Measurements from ENCODE around the gene GAPVD1.

GAPVD1 gene

GRCh38 chr9:125241863-125242739 is 19.5 kb upstream of the GAPVD1 start:
- no peaks in the 10 kb centered on the region for H3K27me3 ChIP-seq (ENCODE audit: insufficient read depth, low read length)
- H3K9ac ChIP-seq (ENCODE audit: low read length): peak overlapping the region; percentile 95
- peak overlapping the region; percentile 64 for H2AFZ ChIP-seq (ENCODE audit: insufficient read depth, low read length, poor library complexity)
- no peak overlapping the region for H3K23ac ChIP-seq (ENCODE audit: low read length)
- no peak overlapping the region for H2BK12ac ChIP-seq (ENCODE audit: low read length)
- H3K18ac ChIP-seq (ENCODE audit: low read length): peak overlapping the region; percentile 95
- peak overlapping the region; percentile 58 for H3K4me2 ChIP-seq (ENCODE audit: low read length)
- peak overlapping the region; percentile 32 for H3K4ac ChIP-seq (ENCODE audit: low read depth, low read length)
- H3K27ac ChIP-seq (ENCODE audit: low read depth, low read length): peak overlapping the region; percentile 76
- peak overlapping the region; percentile 63 for H2BK5ac ChIP-seq (ENCODE audit: low read depth, low read length, poor library complexity)
- peak overlapping the region; percentile 89 for H2BK120ac ChIP-seq (ENCODE audit: insufficient read depth, low read length, poor library complexity)
- peaks cover 13% of the 10 kb centered on the region for H3K79me2 ChIP-seq (ENCODE audit: control insufficient read depth, insufficient read depth, low read length, poor library complexity)
- H3K36me3 ChIP-seq (ENCODE audit: control insufficient read depth in 1 of 2, insufficient read depth in 2 of 2, low read length in 2 of 2): peaks cover 17 to 25% of the 10 kb centered on the region in 2 experiments
- H3K4me1 ChIP-seq (ENCODE audit: control insufficient read depth in 1 of 2, insufficient read depth in 2 of 2, low read length in 2 of 2): peaks cover 8 to 10% of the 10 kb centered on the region in 2 experiments
- no peaks in the 10 kb centered on the region for H3K9me3 ChIP-seq (ENCODE audit: insufficient read depth, low read depth, low read length)
- H3K14ac ChIP-seq (ENCODE audit: low read length): peak overlapping the region; percentile 94
- H2AK5ac ChIP-seq (ENCODE audit: low read length): peak overlapping the region; percentile 96
- peak overlapping the region; percentile 95 for H4K12ac ChIP-seq (ENCODE audit: low read depth, low read length)
- peak overlapping the region; percentile 99 for H4K8ac ChIP-seq (ENCODE audit: low read depth, low read length)
- DNase-seq: peak in 1 of 2 donors; percentile 36
- peak overlapping the region; percentile 78 for H3K4me3 ChIP-seq (ENCODE audit: low read depth, low read length)
- WGBS (ENCODE audit: extremely low coverage, insufficient coverage, insufficient read length): no CpG with 5 or more reads among the region's 27 CpGs
- H3K79me1 ChIP-seq (ENCODE audit: low read length): peaks cover 11% of the 10 kb centered on the region
- peak overlapping the region; percentile 99 for H4K91ac ChIP-seq (ENCODE audit: low read depth, low read length)

DNA sequence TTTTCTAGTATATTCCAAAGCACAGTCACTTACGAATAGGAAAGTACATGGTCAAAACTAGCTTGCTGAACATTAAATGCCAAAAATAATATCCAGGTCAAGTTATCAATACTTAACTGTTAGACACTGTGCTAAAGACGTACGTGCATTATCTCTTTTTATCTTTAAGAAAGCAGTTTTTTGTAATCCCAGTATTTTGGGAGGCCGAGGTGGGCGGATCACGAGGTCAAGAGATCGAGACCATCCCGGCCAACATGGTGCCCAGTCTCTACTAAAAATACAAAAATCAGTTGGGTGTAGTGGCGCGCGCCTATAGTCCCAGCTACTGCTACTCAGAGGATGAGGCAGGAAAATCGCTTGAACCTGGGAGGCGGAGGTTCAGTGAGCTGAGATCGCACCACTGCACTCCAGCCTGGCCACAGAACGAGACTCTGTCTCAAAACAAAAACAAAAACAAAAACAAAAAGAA is 17.8 kb upstream of the GAPVD1 start:
- H2AK5ac ChIP-seq (ENCODE audit: low read length): no peak overlapping the region
- H4K91ac ChIP-seq (ENCODE audit: low read depth, low read length): no peak overlapping the region
- no peak overlapping the region for H2BK120ac ChIP-seq (ENCODE audit: insufficient read depth, low read length, poor library complexity)
- H3K79me2 ChIP-seq (ENCODE audit: control insufficient read depth, insufficient read depth, low read length, poor library complexity): peaks cover 11% of the 10 kb centered on the region
- H2BK5ac ChIP-seq (ENCODE audit: low read depth, low read length, poor library complexity): no peak overlapping the region
- no peak overlapping the region for H3K27ac ChIP-seq (ENCODE audit: low read depth, low read length)
- no peak overlapping the region for H3K18ac ChIP-seq (ENCODE audit: low read length)
- no peak overlapping the region for H3K14ac ChIP-seq (ENCODE audit: low read length)
- H3K9me3 ChIP-seq (ENCODE audit: insufficient read depth, low read depth, low read length): no peaks in the 10 kb centered on the region
- H3K4ac ChIP-seq (ENCODE audit: low read depth, low read length): no peak overlapping the region
- peaks cover 4 to 7% of the 10 kb centered on the region in 2 experiments for H3K4me1 ChIP-seq (ENCODE audit: control insufficient read depth in 1 of 2, insufficient read depth in 2 of 2, low read length in 2 of 2)
- peaks cover 7 to 8% of the 10 kb centered on the region in 2 experiments for H3K36me3 ChIP-seq (ENCODE audit: control insufficient read depth in 1 of 2, insufficient read depth in 2 of 2, low read length in 2 of 2)
- H3K23ac ChIP-seq (ENCODE audit: low read length): no peak overlapping the region
- no peak overlapping the region for H2AFZ ChIP-seq (ENCODE audit: insufficient read depth, low read length, poor library complexity)
- H3K9ac ChIP-seq (ENCODE audit: low read length): no peak overlapping the region
- no peak for DNase-seq
- no peak overlapping the region for H3K4me2 ChIP-seq (ENCODE audit: low read length)
- H4K12ac ChIP-seq (ENCODE audit: low read depth, low read length): no peak overlapping the region
- no peak overlapping the region for H3K4me3 ChIP-seq (ENCODE audit: low read depth, low read length)
- no CpG with 5 or more reads among the region's 15 CpGs for WGBS (ENCODE audit: extremely low coverage, insufficient coverage, insufficient read length)
- H3K79me1 ChIP-seq (ENCODE audit: low read length): peaks cover 11% of the 10 kb centered on the region
- H2BK12ac ChIP-seq (ENCODE audit: low read length): peak overlapping the region; percentile 30
- no peak overlapping the region for H4K8ac ChIP-seq (ENCODE audit: low read depth, low read length)
- no peaks in the 10 kb centered on the region for H3K27me3 ChIP-seq (ENCODE audit: insufficient read depth, low read length)

DNA sequence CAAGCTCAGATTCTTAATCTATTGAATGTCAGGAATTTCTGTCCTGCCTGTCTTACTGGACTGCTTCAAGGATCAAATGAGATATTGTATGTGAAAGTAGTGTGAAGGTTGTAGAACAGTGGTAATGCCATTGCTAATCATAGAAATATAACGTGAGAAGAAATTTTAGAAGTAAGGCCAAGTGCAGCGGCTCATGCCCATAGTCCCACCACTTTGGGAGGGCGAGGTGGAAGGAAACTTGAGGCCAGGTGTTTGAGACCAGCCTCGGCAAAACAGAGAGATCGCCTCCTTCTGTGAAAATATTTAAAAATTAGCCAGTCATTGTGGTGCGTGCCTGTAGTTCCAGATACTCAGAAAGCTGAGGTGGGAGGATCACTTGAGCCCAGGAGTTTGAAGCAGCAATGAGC is 15.4 kb upstream of the GAPVD1 start:
- no peak overlapping the region for H2BK12ac ChIP-seq (ENCODE audit: low read length)
- H3K18ac ChIP-seq (ENCODE audit: low read length): no peak overlapping the region
- peaks cover 5% of the 10 kb centered on the region for H3K79me1 ChIP-seq (ENCODE audit: low read length)
- H3K9me3 ChIP-seq (ENCODE audit: insufficient read depth, low read depth, low read length): no peaks in the 10 kb centered on the region
- no peak overlapping the region for H3K14ac ChIP-seq (ENCODE audit: low read length)
- H3K23ac ChIP-seq (ENCODE audit: low read length): no peak overlapping the region
- peak in 1 of 2 donors; percentile 51 for DNase-seq
- H2AK5ac ChIP-seq (ENCODE audit: low read length): no peak overlapping the region
- H2AFZ ChIP-seq (ENCODE audit: insufficient read depth, low read length, poor library complexity): no peak overlapping the region
- H3K9ac ChIP-seq (ENCODE audit: low read length): no peak overlapping the region
- no peak overlapping the region for H3K27ac ChIP-seq (ENCODE audit: low read depth, low read length)
- H4K12ac ChIP-seq (ENCODE audit: low read depth, low read length): no peak overlapping the region
- no peaks in the 10 kb centered on the region for H3K36me3 ChIP-seq (ENCODE audit: control insufficient read depth in 1 of 2, insufficient read depth in 2 of 2, low read length in 2 of 2)
- peaks cover 4% of the 10 kb centered on the region for H3K79me2 ChIP-seq (ENCODE audit: control insufficient read depth, insufficient read depth, low read length, poor library complexity)
- WGBS (ENCODE audit: extremely low coverage, insufficient coverage, insufficient read length): no CpG with 5 or more reads among the region's 6 CpGs
- H4K8ac ChIP-seq (ENCODE audit: low read depth, low read length): no peak overlapping the region
- H3K4me1 ChIP-seq (ENCODE audit: control insufficient read depth in 1 of 2, insufficient read depth in 2 of 2, low read length in 2 of 2): peaks cover 2 to 4% of the 10 kb centered on the region in 2 experiments
- H2BK120ac ChIP-seq (ENCODE audit: insufficient read depth, low read length, poor library complexity): no peak overlapping the region
- H3K4me3 ChIP-seq (ENCODE audit: low read depth, low read length): no peak overlapping the region
- H2BK5ac ChIP-seq (ENCODE audit: low read depth, low read length, poor library complexity): no peak overlapping the region
- no peak overlapping the region for H4K91ac ChIP-seq (ENCODE audit: low read depth, low read length)
- H3K4ac ChIP-seq (ENCODE audit: low read depth, low read length): no peak overlapping the region
- no peak overlapping the region for H3K4me2 ChIP-seq (ENCODE audit: low read length)
- H3K27me3 ChIP-seq (ENCODE audit: insufficient read depth, low read length): no peaks in the 10 kb centered on the region

DNA sequence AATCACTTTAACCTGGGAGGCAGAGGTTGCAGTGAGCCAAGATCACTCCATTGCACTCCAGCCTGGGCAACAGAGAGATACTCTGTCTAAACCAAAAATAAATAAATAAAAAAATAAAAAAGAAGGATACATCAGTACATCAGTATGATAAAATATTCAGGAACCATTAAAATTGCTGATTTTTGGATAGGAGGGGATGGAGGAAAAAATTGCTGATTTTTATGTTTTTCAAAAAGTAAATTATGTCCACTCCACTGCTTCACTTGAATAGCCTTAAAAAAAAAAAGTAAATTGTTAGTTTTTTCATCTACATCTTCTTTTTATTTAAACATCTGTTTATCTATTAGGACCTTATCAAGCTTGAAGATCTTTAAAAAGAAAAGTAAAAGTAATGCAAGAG is 7.4 kb upstream of the GAPVD1 start:
- H3K27me3 ChIP-seq (ENCODE audit: insufficient read depth, low read length): no peaks in the 10 kb centered on the region
- H3K27ac ChIP-seq (ENCODE audit: low read depth, low read length): no peak overlapping the region
- no peak overlapping the region for H3K4me3 ChIP-seq (ENCODE audit: low read depth, low read length)
- no peak overlapping the region for H4K12ac ChIP-seq (ENCODE audit: low read depth, low read length)
- H3K4me1 ChIP-seq (ENCODE audit: control insufficient read depth in 1 of 2, insufficient read depth in 2 of 2, low read length in 2 of 2): no peaks in the 10 kb centered on the region
- no peak overlapping the region for H2BK12ac ChIP-seq (ENCODE audit: low read length)
- no peak overlapping the region for H2AFZ ChIP-seq (ENCODE audit: insufficient read depth, low read length, poor library complexity)
- H3K9me3 ChIP-seq (ENCODE audit: insufficient read depth, low read depth, low read length): no peaks in the 10 kb centered on the region
- H3K79me1 ChIP-seq (ENCODE audit: low read length): no peaks in the 10 kb centered on the region
- no peak overlapping the region for H3K14ac ChIP-seq (ENCODE audit: low read length)
- H3K4me2 ChIP-seq (ENCODE audit: low read length): no peak overlapping the region
- DNase-seq: no peak
- H3K9ac ChIP-seq (ENCODE audit: low read length): no peak overlapping the region
- H3K79me2 ChIP-seq (ENCODE audit: control insufficient read depth, insufficient read depth, low read length, poor library complexity): no peaks in the 10 kb centered on the region
- no peak overlapping the region for H4K8ac ChIP-seq (ENCODE audit: low read depth, low read length)
- no peak overlapping the region for H2BK5ac ChIP-seq (ENCODE audit: low read depth, low read length, poor library complexity)
- H3K18ac ChIP-seq (ENCODE audit: low read length): no peak overlapping the region
- no peak overlapping the region for H2AK5ac ChIP-seq (ENCODE audit: low read length)
- no peak overlapping the region for H3K4ac ChIP-seq (ENCODE audit: low read depth, low read length)
- no peak overlapping the region for H4K91ac ChIP-seq (ENCODE audit: low read depth, low read length)
- no peaks in the 10 kb centered on the region for H3K36me3 ChIP-seq (ENCODE audit: control insufficient read depth in 1 of 2, insufficient read depth in 2 of 2, low read length in 2 of 2)
- H3K23ac ChIP-seq (ENCODE audit: low read length): no peak overlapping the region
- no peak overlapping the region for H2BK120ac ChIP-seq (ENCODE audit: insufficient read depth, low read length, poor library complexity)
